Fibroblast of gingiva (primary cell): ENCODE measurements around the gene STAT4.

ENCODE experiments used
- DNase-seq: peaks from one replicate; pipeline ENCODE4 v3.0.0-alpha.2; 2011; ENCODE audit warnings: low read depth

STAT4 gene

GRCh38 chr2:191041418-191042161 lies 109.2 kb downstream of the STAT4 start:
- DNase-seq, result no peak

GRCh38 chr2:191039616-191040015 lies 111.2 kb downstream of the STAT4 start:
- no peak for DNase-seq

DNA sequence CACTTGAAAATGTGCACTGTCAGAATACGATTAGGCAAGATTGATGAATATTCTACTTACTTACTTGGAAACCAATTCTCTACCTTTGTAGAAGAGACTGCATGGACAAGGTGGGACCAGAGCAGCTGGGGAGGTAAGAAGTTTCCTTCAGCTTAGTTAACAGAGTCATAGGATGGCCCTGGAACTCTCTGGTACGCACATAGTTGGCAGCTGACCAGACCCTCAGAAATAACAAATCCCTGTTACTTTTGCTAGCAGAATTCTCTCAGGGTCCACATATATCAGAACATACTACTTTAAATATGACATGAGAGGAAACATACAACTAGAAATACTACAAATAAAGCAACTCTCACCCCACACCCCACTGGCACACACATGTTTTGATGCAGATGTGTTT lies 112.1 kb downstream of the STAT4 start:
- no peak for DNase-seq

DNA sequence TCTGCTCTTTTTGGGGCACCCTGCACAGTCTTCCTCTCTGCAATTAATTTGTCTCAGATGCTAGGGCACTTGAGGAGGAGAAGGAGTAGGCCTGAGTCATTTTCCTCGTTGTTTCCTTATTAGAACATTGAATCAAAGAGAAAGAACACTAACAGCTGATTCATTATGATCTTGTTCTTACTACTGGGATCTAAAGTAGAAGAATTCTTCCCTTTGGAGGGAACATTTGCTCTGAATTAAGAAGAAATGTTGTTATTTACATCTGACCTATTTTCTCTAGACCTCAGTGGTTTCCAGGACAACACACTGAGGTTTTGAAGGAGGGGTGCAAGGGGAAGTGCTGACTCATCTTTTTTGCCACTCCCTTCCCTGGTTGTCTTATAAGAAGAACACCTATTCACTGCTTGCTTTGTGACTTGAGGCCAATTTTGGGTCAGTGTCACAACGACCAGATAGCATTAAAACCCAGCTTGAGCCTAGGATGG lies 112.5 kb downstream of the STAT4 start:
- DNase-seq, result peak; percentile 97

DNA sequence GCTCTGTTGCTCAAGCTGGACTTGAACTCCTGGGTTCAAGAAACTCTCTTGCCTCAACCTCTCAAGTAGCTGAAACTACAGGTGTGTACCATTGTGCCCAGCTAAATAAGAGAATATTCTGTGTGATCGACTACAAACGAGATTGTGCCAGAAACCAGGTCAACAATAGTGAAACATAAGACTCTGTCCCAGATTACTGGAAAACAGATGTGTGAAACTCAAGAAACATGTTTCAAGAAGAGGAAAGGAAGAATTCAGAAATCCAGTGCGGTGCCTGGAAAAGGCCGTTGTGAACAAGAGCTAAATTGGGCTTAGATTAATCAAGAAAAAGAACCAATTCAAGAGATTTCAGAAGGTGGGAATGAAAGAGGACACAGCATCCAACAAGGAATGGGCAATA lies 113.4 kb downstream of the STAT4 start:
- DNase-seq, result peak; percentile 70

GRCh38 chr2:191036363-191036762 lies 114.4 kb downstream of the STAT4 start:
- DNase-seq, result peak; percentile 63

DNA sequence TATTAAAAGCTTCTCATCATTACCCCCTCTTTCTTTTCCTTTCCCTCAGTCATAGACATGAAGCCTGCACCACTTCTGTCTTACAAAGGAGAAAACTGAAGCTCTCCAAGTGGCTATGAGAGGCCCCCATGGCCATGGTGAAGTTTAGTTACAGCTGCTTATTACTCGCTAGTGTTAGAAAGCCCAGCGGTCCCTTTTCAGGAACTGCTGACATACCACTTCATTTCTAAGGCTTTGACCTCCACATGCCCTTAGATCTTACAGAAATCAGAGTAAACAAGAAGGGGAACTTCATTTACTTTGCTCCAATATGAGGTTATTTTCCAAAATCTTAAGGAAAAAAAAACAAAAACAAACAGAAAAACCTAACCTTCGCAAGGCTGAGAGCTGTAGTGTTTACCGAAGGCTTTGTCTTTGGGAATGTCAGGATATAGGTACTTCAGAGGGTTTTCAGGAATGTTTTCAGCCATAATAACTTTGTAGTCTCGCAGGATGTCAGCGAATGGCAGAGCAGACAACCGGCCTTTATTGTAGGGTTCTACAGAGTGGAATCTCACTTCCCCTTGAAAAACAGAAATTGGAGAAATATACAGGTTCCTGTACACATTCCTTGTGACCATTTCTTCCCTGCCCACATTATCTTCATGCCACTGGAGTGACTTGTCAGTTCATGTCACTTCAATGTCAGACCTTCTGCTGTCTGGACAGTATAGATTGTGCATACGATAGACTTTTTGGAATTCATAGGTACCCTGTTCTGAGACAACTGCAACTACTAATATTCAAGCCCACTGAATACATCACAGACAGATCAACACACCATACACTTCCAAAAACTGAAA lies 118.0 kb downstream of the STAT4 start:
- no peak for DNase-seq

DNA sequence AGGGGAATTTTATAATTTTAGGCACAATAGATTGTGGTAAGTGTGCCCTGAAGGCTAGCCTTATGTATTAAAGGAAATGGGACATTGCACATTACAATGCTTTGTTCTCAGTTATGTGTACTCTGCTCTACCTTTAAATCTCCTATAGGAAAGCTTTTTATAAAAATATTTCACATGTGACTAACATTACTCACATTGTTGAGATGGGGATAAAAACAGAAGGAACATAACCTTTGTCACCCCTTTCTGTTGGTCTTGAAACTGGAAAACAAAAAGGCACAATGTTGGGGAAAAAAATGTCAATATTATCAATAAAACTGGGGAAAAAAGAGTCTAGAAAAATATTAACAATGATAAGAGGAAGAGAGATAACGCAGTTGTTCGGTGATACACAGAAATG lies 119.5 kb downstream of the STAT4 start:
- no peak for DNase-seq

DNA sequence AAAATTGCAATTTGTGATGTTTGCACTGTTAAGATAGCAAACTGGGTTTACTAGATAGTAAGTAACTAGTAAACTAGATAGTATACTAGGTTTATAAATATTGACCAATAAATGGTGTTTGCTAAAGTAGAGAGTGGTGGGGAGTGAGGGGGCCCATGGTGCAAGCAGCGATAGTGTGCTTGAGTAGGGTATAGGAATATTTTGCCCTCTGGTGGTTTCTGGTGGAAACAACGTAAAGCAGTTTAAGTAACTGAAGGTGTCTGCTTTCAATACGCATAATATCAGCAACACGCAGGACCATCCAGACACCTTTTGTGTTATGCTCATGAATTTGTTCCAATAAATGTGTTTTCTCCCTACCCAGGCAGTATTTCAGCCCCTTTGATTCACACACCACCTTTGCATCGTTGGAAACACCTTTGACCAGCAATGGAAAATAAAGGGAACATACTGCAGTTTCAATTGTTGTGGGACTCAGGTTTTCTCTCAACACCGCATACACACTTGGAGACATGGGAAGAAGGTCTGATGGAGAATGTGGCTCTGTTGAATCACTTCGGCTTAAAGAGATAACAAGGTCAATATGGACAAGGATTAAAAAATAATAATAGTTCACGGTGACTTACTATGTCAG lies 120.2 kb downstream of the STAT4 start:
- DNase-seq, result peak; percentile 37

- DNase-seq, result no peak
These were observed 121.4 kb downstream of the STAT4 start for GRCh38 chr2:191029280-191029950.

DNA sequence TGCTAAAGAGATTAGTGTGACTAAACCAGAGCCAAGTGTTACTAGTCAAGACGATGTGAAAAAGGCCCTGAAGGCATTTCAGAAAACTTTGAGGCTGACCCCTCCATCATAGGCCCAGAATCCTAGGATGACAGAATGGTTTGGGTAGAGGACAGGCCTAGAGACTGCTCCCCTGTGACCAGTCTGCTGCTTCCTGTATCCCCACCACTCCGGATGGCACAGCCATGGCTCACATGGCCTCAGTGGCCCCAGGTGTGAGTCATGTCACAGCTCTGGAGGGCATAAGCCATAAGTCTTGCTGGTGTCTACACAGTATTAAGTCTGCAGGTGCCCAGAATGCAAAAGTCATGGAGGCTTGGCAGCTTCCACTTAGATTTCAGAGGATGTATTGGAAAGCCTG lies 124.4 kb downstream of the STAT4 start:
- no peak for DNase-seq

DNA sequence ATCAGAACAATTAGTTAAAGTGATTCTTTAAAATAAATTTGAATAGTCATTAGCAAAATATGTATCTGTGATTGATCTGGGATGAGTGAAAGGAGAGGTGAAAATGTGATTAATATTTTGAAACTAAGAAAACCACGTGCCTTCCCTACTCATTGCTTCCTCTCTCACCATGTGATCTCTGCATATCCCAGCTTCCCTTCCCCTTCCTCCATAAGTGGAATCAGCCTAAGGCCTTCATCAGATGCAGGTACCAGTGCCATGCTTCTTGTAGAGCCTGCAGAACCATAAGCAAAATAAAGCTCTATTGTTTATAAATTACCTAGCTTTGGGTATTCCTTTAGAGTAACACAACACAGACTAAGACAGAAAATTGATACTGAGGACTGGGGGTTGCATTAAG lies 125.7 kb downstream of the STAT4 start:
- DNase-seq, result no peak

- no peak for DNase-seq
These were observed 127.5 kb downstream of the STAT4 start for GRCh38 chr2:191023235-191023679.

GRCh38 chr2:191020742-191021381 lies 129.9 kb downstream of the STAT4 start:
- peak; percentile 90 for DNase-seq

- peak; percentile 96 for DNase-seq
These were observed 130.5 kb downstream of the STAT4 start for GRCh38 chr2:191020221-191020741.

DNA sequence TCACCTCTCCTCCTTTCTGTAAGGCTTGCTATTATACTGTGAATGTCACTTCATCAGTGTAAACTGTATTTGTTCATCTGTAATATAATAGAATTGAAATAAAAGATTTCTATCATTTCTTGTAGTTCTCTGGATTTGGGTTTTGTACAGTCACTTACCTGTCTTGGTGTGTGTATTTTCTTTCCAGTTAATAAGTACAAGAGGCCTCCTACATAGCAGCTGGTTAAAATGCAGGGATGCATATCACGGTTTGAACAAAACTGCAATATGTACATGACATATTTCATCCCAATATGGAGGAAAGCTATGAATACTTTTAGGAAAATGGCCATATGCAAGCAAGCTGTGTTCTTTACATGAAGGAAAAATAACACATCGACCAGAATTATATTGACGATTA lies 131.4 kb downstream of the STAT4 start:
- DNase-seq, result no peak

DNA sequence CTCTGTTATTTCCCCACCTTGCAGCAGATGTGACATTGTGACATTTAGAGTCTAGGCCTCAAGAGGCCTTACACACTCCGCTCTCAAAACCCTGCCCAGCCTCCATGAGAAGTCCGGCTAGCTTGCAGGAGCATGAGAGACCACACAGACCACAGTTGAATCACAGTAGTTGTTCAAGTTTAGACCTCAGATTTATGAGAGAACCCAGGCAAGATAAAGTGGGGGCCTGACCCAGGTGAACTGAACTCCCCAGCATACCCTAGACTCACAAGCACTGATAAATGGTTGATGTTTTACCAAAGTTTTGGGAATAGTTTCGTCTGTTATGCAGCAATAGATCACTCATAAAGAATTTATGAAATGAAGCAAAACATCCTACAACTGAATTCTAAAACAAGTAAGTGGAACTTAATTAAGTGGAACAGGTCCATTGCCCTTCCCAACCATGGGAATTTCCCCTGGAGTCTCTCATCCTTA lies 132.1 kb downstream of the STAT4 start:
- no peak for DNase-seq

DNA sequence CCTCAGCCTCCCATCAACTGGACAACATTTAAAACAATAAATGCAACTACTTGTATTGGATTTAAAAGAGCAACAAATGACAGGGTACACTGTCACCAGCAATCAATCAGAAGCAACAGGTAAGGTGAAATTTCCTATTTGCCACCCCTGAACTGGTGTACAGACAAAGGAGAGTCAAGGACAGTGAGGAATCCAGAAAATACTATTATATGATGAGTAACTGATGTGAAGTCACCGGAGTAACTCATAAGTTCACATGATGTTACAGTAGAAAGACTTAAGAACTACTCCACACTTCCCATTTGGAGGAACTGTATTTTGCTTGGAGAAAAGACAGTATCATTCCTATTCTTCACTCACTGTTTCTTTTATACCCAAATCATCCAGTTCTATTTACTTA lies 132.7 kb downstream of the STAT4 start:
- DNase-seq, result no peak

- no peak for DNase-seq
These were observed 135.0 kb downstream of the STAT4 start for GRCh38 chr2:191015831-191016230.

DNA sequence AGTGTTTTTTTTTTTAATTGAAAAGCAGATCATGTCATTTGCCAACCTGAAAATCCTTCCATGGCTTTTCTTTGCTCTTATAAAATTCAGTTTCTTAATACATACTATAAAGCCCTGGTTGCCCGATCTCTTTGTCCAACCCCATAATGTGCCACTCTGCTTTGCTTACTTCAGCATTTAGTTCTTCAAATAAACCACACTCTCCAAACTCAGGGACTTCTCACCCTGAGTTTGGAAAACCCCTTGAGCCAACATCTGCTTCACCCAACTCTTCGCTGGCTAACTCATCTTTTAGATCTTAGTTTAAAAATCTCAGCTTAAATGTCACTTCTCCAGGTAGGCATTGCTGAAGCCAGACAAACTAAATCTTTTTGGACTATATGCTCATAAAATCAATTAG lies 135.6 kb downstream of the STAT4 start:
- no peak for DNase-seq

DNA sequence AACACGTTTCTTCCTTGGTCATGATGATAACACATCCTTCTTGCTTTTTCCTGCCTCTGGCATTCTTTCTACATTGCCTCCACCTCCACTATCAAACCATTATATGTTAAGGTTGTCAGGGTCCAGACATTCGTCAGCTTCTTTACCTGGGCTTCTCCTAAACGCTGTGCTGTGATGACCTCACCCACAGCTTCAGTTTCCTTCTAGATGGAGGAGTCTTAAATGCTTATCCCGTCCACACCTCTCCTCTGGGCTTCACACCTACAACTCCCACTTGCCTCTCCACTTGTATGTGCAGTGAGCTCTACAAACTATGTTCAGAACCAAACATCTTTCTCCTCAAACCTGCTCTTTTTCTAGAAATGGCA lies 136.2 kb downstream of the STAT4 start:
- DNase-seq, result no peak
